Measurements from ENCODE around the gene RBKS. TPM values are rescaled to one million over a fixed set of nuclear protein-coding genes. Genes with fewer than 3 reads are reported as not detected.
A peak's percentile ranks its signal among the peaks of the same experiment; 100 is the strongest.

RBKS gene
- total RNA-seq, 4 donors from 2014 or later: 6.9 to 10.6 (median 8.1) TPM

- DNase-seq: no peak
- WGBS, 2 donors: 95 to 96% methylated on average over 6 of the region's 6 CpGs
- intact Hi-C loops (cut with DNase I): no loop called here
Measured at GRCh38 chr2:27736890-27737204, 153.3 kb downstream of the RBKS start.

GRCh38 chr2:27736031-27736889 lies 153.9 kb downstream of the RBKS start:
- Histone ChIP-seq H3K27ac (peak overlapping the region; percentile 52 to 88 (median 77)), H3K4me1 (peaks cover 0 to 19% of the 10 kb centered on the region in 2 donors), H3K4me3 (replicated peaks in 1 of 3) (peak overlapping the region in 1 of 3 donors; percentile 39), H3K36me3 (no peaks in the 10 kb centered on the region), H3K9me3 (no peaks in the 10 kb centered on the region), H3K27me3 (no peaks in the 10 kb centered on the region)
- intact Hi-C loops (cut with DNase I): no loop called here
- DNase-seq: no peak
- TF ChIP-seq CTCF (IDR thresholded peaks at IDR 0.05) (no peak), POLR2A (IDR thresholded peaks at IDR 0.05) (no peak)
- 94 to 95% methylated on average over 10 of the region's 10 CpGs for WGBS, 2 donors

More at GRCh38 chr2:27736890-27737204, 153.3 kb downstream of the RBKS start:
- TF ChIP-seq POLR2A (IDR thresholded peaks at IDR 0.05): no peak
- no peak for TF ChIP-seq CTCF (IDR thresholded peaks at IDR 0.05)
- H3K36me3 ChIP-seq: no peaks in the 10 kb centered on the region
- H3K9me3 ChIP-seq: no peaks in the 10 kb centered on the region
- H3K27ac ChIP-seq: peak overlapping the region in 1 of 3 donors; percentile 23
- H3K27me3 ChIP-seq: no peaks in the 10 kb centered on the region
- H3K4me1 ChIP-seq: peaks cover 0 to 19% of the 10 kb centered on the region in 2 donors
- no peak overlapping the region for H3K4me3 ChIP-seq (replicated peaks in 1 of 3)

- H3K27ac ChIP-seq: peak overlapping the region; percentile 52 to 88 (median 77)
- TF ChIP-seq CTCF (IDR thresholded peaks at IDR 0.05): peak in 1 of 6 experiments; percentile 16
- peak in 1 of 2 donors; percentile 59 for TF ChIP-seq POLR2A (IDR thresholded peaks at IDR 0.05)
- intact Hi-C loops (cut with DNase I): no loop called here
- H3K27me3 ChIP-seq: no peaks in the 10 kb centered on the region
- 5 to 12% methylated on average over 20 to 31 of the region's 51 CpGs for WGBS, 2 donors
- peak; percentile 84 to 85 for DNase-seq
- H3K4me3 ChIP-seq (replicated peaks in 1 of 3): peak overlapping the region in 2 of 3 donors; percentile 28 to 39
- H3K9me3 ChIP-seq: no peaks in the 10 kb centered on the region
- no peaks in the 10 kb centered on the region for H3K36me3 ChIP-seq
- peaks cover 0 to 24% of the 10 kb centered on the region in 2 donors for H3K4me1 ChIP-seq
Measured at GRCh38 chr2:27735263-27735904, 154.8 kb downstream of the RBKS start.

GRCh38 chr2:27734305-27734704 lies 155.9 kb downstream of the RBKS start:
- WGBS, 2 donors: 93 to 100% methylated on average over 1 of the region's 1 CpG
- intact Hi-C loops (cut with DNase I): no loop called here
- Histone ChIP-seq H3K27me3 (no peaks in the 10 kb centered on the region), H3K36me3 (no peaks in the 10 kb centered on the region), H3K27ac (no peak overlapping the region), H3K9me3 (no peaks in the 10 kb centered on the region), H3K4me3 (replicated peaks in 1 of 3) (no peak overlapping the region), H3K4me1 (peaks cover 0 to 29% of the 10 kb centered on the region in 2 donors)
- TF ChIP-seq CTCF (IDR thresholded peaks at IDR 0.05) (no peak), POLR2A (IDR thresholded peaks at IDR 0.05) (no peak)
- no peak for DNase-seq

Other genes with a start within 250 kb of the RBKS start
- 10 to 100 TPM; 24.9 to 38.1 (median 29.6) TPM for gene SUPT7L, start 226.8 kb downstream of the RBKS start, total RNA-seq
- 10 to 100 TPM; 16.5 to 26.6 (median 23.4) TPM for gene SLC4A1AP, start 226.5 kb downstream of the RBKS start, total RNA-seq
- 100 to 1,000 TPM in 3 of 4 donors, 10 to 100 TPM in 1; 70.2 to 166 (median 130) TPM for gene MRPL33, start 118.7 kb downstream of the RBKS start, total RNA-seq
- 10 to 100 TPM; 33.2 to 70.3 (median 38.6) TPM for gene BABAM2, start 342 bp upstream of the RBKS start, total RNA-seq

All from thyroid gland (tissue), 4 donors.